ENCODE measurements around the gene RHOD. TPM values are rescaled to one million over a fixed set of nuclear protein-coding genes. Genes with fewer than 3 reads are reported as not detected.
A peak's percentile ranks its signal among the peaks of the same experiment; 100 is the strongest.

The RHOD gene
- total and polyA plus RNA-seq, 2 of the 8 experiments (the other 6 are each of a cell fraction or from before 2014, with no cell fraction given) = 12.1 to 17.6 TPM

GRCh38 chr11:67119585-67120391 lies 63.1 kb downstream of the RHOD start:
- Histone ChIP-seq H3K4me2 (ENCODE audit: insufficient read depth in 1 of 2, low read depth in 2 of 2, low read length in 2 of 2) (peak overlapping the region; percentile 81 to 95), H3K4me3 (ENCODE audit: extremely low read depth in 1 of 4, insufficient read depth in 2 of 4, low read depth in 3 of 4, low read length in 4 of 4) (peak overlapping the region; percentile 80 to 97 (median 92)), H3K4ac (replicated peaks; ENCODE audit: insufficient read length, low read depth, low read length) (no peak overlapping the region), H2BK12ac (ENCODE audit: low read depth, low read length) (no peak overlapping the region), H3K27me3 (replicated peaks in 1 of 4; ENCODE audit: control insufficient read depth in 3 of 4, extremely low read depth in 1 of 4, insufficient read depth in 3 of 4, low read length in 3 of 4) (no peaks in the 10 kb centered on the region), H3K36me3 (ENCODE audit: control insufficient read depth in 2 of 4, insufficient read depth in 4 of 4, low read length in 3 of 4) (peaks cover 0 to 11% (median 0%) of the 10 kb centered on the region in 4 experiments; a peak in 1 of 8 replicates), H3K56ac (replicated peaks; ENCODE audit: insufficient read length, low read depth, low read length) (peak overlapping the region; percentile 77), H3K27ac (ENCODE audit: low read depth, low read length) (peak overlapping the region; percentile 85; the same call in 1 of the 2 replicates), H3K79me2 (ENCODE audit: control insufficient read depth in 1 of 2, insufficient read depth in 2 of 2, low read length in 2 of 2) (peaks cover 30 to 53% of the 10 kb centered on the region in 2 experiments), H2AK5ac (ENCODE audit: low read depth, low read length) (no peak overlapping the region), H2BK120ac (replicated peaks; ENCODE audit: low read depth, low read length) (no peak overlapping the region), H2BK20ac (ENCODE audit: low read length) (no peak overlapping the region), H2BK15ac (ENCODE audit: low read length) (no peak overlapping the region), H3K18ac (ENCODE audit: extremely low read depth, low read length) (no peak overlapping the region; the same call in 1 of the 2 replicates), H3K4me1 (replicated peaks in 1 of 4; ENCODE audit: control insufficient read depth in 3 of 4, insufficient read depth in 4 of 4, low read length in 3 of 4) (peaks cover 0 to 5% (median 3%) of the 10 kb centered on the region in 4 experiments; a peak in 4 of 7 replicates), H3K23me2 (ENCODE audit: low read depth, low read length) (peaks cover 10% of the 10 kb centered on the region; the same call in 1 of the 2 replicates), H3K9ac (replicated peaks in 1 of 4; ENCODE audit: extremely low read depth in 1 of 4, low read depth in 3 of 4, low read length in 3 of 4) (peak overlapping the region; percentile 70 to 93 (median 85)), H4K91ac (replicated peaks; ENCODE audit: insufficient read length, low read length) (no peak overlapping the region), H3K23ac (ENCODE audit: insufficient read length) (no peak overlapping the region), H4K20me1 (replicated peaks in 1 of 2; ENCODE audit: control insufficient read depth in 1 of 2, insufficient read depth in 2 of 2, low read length in 2 of 2) (peaks cover 3% of the 10 kb centered on the region in 2 experiments), H3K79me1 (ENCODE audit: low read depth, low read length) (no peaks in the 10 kb centered on the region; the same call in 1 of the 2 replicates), H3K14ac (ENCODE audit: insufficient read length) (no peak overlapping the region), H2AFZ (ENCODE audit: low read length) (no peak overlapping the region; the same call in 1 of the 2 replicates), H4K8ac (ENCODE audit: extremely low read depth, insufficient read depth, low read length) (no peak overlapping the region), H2BK5ac (ENCODE audit: low read depth, low read length) (no peak overlapping the region), H4K5ac (ENCODE audit: insufficient read length, low read depth, low read length) (peak overlapping the region; percentile 61), H3K9me3 (ENCODE audit: insufficient read depth in 2 of 2, low read depth in 1 of 2, low read length in 1 of 2) (no peaks in the 10 kb centered on the region)
- no peak for TF ChIP-seq CEBPB (IDR thresholded peaks at IDR 0.05; ENCODE audit: low read depth, low read length)
- TF ChIP-seq, protein P1, sequence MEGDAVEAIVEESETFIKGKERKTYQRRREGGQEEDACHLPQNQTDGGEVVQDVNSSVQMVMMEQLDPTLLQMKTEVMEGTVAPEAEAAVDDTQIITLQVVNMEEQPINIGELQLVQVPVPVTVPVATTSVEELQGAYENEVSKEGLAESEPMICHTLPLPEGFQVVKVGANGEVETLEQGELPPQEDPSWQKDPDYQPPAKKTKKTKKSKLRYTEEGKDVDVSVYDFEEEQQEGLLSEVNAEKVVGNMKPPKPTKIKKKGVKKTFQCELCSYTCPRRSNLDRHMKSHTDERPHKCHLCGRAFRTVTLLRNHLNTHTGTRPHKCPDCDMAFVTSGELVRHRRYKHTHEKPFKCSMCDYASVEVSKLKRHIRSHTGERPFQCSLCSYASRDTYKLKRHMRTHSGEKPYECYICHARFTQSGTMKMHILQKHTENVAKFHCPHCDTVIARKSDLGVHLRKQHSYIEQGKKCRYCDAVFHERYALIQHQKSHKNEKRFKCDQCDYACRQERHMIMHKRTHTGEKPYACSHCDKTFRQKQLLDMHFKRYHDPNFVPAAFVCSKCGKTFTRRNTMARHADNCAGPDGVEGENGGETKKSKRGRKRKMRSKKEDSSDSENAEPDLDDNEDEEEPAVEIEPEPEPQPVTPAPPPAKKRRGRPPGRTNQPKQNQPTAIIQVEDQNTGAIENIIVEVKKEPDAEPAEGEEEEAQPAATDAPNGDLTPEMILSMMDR (IDR thresholded peaks at IDR 0.05; ENCODE audit: control extremely low read depth in 1 of 3, insufficient read depth in 1 of 3, low read depth in 1 of 3, low read length in 3 of 3) = peak in 1 of 3 experiments; percentile 33; a peak in 2 of 4 replicates
- peak; percentile 49 for TF ChIP-seq ASH2L (IDR thresholded peaks at IDR 0.05; ENCODE audit: low read length)
- FAIRE-seq = no peak
- peak in 1 of 2 experiments; percentile 54 for DNase-seq (ENCODE audit: low read depth in 1 of 2, low spot score in 2 of 2)
- CTCF ChIA-PET (ENCODE audit: partially characterized antibody) = interaction anchor here (1.2 to 1.4 kb wide), 2 partner anchors 24 to 34 kb away, joined by 3 to 6 read pairs; no protein-coding TSS in a partner anchor
- POLR2A ChIA-PET (ENCODE audit: partially characterized antibody) = interaction anchor here (0.7 to 1.5 kb wide), 9 partner anchors 9 to 183 kb away, joined by 3 to 11 read pairs (median 3); partner anchors contain the start of gene SSH3
- WGBS, 2 experiments (ENCODE audit: extremely low coverage in 1 of 2, insufficient coverage in 1 of 2, insufficient read length in 1 of 2, insufficient replicate concordance in 2 of 2, low coverage in 1 of 2, low lambda C conversion rate in 2 of 2, missing lambda C conversion rate in 1 of 2) = 1% methylated on average over 31 of the region's 61 CpGs; no CpG with 5 or more reads in 1 of the 2 experiments

Measured in H1 (cell line).